Tibial nerve (tissue), 4 donors: ENCODE data around the gene CHRNG.

Source experiments
- CTCF ChIP-seq, 5 experiments: fragments of 200-600 bp in 3 of 5; fragments of 450-650 bp in 2 of 5; sonication (generic) in 3 of 5; IDR thresholded peaks; one replicate each; pipeline ENCODE4 v1.5.1; 2016 to 2019; ENCODE audit warnings: antibody characterized with exemption in 5 of 5, mild to moderate bottlenecking in 3 of 5, moderate library complexity in 2 of 5
- EP300 ChIP-seq, 2 donors: sonication (generic); formaldehyde crosslinking; IDR thresholded peaks; one replicate each; pipeline ENCODE4 v1.6.1; 2017; ENCODE audit warnings: antibody characterized with exemption in 2 of 2, mild to moderate bottlenecking in 1 of 2

GRCh38 chr2:232537499-232537898 is 2.0 kb upstream of the CHRNG start:
- TF ChIP-seq CTCF (IDR thresholded peaks at IDR 0.05) (no peak), EP300 (IDR thresholded peaks at IDR 0.05) (no peak)
